NB4 (cell line): ENCODE results near the gene ADAMTS18.

Experiments
- DNase-seq: peaks from one replicate; pipeline ENCODE4 v3.0.0; 2010; ENCODE audit warnings: low read depth
- H3K4me3 ChIP-seq: one replicate; pipeline ENCODE4 v1.5.1; 2011; ENCODE audit warnings: mild to moderate bottlenecking, low read depth, low read length, moderate library complexity
- CTCF ChIP-seq: IDR thresholded peaks from one replicate; pipeline ENCODE4 v1.5.1; 2012; ENCODE audit warnings: low read depth, low read length
- MAX ChIP-seq: IDR thresholded peaks from 2 replicates; pipeline ENCODE4 v1.6.1; 2011; ENCODE audit warnings: low read depth, low read length
- MYC ChIP-seq: IDR thresholded peaks from 2 replicates; pipeline ENCODE4 v1.6.1; 2011; ENCODE audit warnings: low read depth, low read length
- POLR2A ChIP-seq: IDR thresholded peaks from 2 replicates; pipeline ENCODE4 v1.6.1; 2011; ENCODE audit warnings: mild to moderate bottlenecking; ENCODE audit not compliant: insufficient read length; ENCODE audit errors: extremely low read depth

The ADAMTS18 gene

GRCh38 chr16:77386831-77387814 is 47.7 kb downstream of the ADAMTS18 start:
- DNase-seq = no peak
- no peak for TF ChIP-seq POLR2A
- TF ChIP-seq CTCF = no peak
- no peak for TF ChIP-seq MYC
- no peak for TF ChIP-seq MAX

GRCh38 chr16:77385481-77385880 is 49.4 kb downstream of the ADAMTS18 start:
- DNase-seq = no peak

More at GRCh38 chr16:77386831-77387814, 47.7 kb downstream of the ADAMTS18 start:
- no peak overlapping the region for H3K4me3 ChIP-seq

GRCh38 chr16:77383606-77384187 is 51.1 kb downstream of the ADAMTS18 start:
- TF ChIP-seq CTCF = no peak
- no peak for TF ChIP-seq POLR2A
- no peak for TF ChIP-seq MYC
- TF ChIP-seq MAX = no peak
- H3K4me3 ChIP-seq = no peak overlapping the region
- DNase-seq = no peak

More at GRCh38 chr16:77385481-77385880, 49.4 kb downstream of the ADAMTS18 start:
- H3K4me3 ChIP-seq = no peak overlapping the region
- TF ChIP-seq POLR2A = no peak

- TF ChIP-seq POLR2A (no peak), MYC (no peak), CTCF (peak; percentile 60), MAX (no peak)
- DNase-seq = peak; percentile 23
- no peak overlapping the region for H3K4me3 ChIP-seq
These were observed 58.5 kb downstream of the ADAMTS18 start for GRCh38 chr16:77376358-77376757.

GRCh38 chr16:77375396-77375795 is 59.4 kb downstream of the ADAMTS18 start:
- no peak for TF ChIP-seq MAX
- TF ChIP-seq CTCF = no peak
- TF ChIP-seq MYC = no peak
- TF ChIP-seq POLR2A = no peak
- H3K4me3 ChIP-seq = no peak overlapping the region
- no peak for DNase-seq

GRCh38 chr16:77374384-77374783 is 60.5 kb downstream of the ADAMTS18 start:
- no peak for DNase-seq
- no peak overlapping the region for H3K4me3 ChIP-seq
- TF ChIP-seq CTCF = no peak
- no peak for TF ChIP-seq MYC
- TF ChIP-seq MAX = no peak
- no peak for TF ChIP-seq POLR2A
